GM18520 (cell line): ENCODE data around the gene IQSEC1.

Experiments used
- ATAC-seq: cut with Tn5 transposase; IDR thresholded peaks from one replicate; pipeline ENCODE4 v1.9.1; 2021; ENCODE audit not compliant: unreplicated experiment

The IQSEC1 gene

DNA sequence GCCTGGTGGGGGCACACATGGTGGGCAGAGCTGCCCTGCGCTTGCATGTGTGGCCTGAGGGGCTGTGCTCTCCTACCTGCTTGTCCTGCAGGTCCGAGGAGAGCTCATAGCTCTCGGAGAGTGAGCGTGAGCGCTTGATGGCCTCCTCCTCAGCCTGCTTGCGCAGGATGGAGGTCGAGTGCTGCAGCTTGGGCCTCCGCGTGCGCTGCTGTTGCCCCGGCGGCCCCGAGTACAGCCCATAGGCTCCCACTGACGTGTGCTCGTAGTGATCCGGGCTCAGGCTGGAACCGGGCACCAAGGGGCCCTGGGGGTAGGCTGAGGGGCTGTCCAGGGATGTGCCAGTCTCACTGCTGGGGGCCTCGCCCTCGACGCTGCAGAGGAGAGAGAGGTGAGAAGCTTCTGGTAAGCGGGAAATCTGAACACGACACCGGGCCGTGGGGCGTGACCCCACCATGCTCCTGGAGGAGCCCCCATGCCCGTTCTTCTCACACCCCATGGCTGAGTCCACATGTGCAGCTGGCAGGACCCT is 131.7 kb downstream of the IQSEC1 start:
- no peak for ATAC-seq

DNA sequence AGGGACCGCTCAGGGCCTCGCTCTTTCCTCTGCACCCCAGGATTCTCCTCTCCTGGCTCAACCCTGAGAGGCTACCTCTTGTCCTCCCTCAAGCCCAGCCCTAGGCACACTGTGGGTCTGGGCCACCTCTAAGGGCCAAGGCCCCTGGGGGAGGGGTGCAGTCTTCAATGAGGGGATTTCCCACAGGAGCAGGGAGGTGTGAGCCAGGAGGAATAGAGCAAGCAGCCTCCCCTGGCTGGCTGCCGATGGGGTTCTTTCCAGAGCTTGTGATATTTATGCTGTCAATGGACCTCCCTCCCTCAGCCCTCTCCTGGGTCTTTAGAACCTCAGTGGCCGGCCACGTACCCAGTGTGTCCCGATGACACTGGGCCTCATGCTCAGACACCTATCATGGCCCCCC is 132.4 kb downstream of the IQSEC1 start:
- ATAC-seq = no peak

DNA sequence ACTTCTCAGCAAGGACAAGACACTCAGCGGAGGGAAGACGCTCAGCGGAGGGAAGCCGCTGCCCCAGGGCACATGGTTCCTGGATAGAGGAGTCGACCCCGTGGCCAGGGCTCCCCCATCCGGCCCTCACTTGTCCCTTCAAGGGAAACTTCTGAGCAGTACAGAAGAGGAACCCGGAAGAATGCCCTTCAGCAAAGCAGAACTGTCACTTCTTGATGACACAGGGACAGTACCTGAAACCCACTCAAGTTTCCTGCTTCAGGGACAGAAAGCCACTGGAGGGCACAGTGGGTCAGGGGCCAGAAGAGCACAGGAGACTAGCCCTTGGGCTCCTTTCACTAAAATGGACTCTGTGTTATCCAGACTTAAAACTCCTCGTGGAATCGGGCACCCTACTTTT is 134.1 kb downstream of the IQSEC1 start:
- ATAC-seq = no peak

- no peak for ATAC-seq
Observed at GRCh38 chr3:12938258-12938711, 134.9 kb downstream of the IQSEC1 start.

DNA sequence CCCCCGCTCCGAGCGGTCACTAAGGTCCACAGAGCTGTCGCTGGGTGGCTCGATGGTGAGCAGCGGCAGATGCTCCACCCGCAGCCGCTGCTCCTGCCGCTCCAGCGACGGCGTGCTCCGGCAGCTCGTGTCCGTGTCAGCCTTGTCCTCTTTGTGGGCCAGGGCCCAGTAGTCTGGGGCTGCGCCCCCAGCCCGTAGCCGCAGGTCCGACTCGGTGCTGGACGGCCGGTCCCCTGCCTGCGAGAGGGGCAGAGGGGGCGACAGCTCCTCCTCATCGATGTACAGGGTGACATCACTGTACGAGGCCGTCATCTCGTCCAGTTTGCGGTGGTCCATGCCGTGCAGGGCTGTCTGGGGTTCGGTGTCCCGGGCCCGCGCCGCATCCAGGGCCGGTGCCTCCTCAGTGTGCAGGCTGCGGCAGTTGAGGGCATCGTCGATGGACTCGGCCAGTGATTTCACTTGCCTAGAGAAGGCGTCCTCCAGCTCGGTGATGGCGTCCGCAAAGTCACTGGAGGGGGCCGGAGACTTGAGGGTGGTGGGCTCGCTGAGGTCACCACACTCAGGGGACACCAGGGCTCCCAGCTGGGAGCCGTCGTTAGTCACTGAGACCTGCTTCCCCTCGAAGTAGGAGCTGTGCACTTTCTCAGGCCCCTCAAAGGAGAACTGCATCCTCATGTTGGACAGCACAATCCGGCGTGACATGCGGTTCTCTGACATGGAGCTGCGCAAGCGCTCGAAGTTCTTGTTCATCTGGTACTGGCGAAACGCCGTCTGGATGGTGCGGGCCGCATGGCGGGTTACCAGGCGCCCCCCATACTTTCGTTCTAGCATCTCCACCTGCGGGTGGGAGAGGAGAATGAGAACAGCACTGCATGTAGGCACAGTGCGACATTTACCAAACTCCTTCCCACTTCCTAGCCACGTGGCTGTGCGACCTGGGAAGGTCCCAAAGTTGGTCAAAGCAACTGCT is 137.1 kb downstream of the IQSEC1 start:
- ATAC-seq = no peak

DNA sequence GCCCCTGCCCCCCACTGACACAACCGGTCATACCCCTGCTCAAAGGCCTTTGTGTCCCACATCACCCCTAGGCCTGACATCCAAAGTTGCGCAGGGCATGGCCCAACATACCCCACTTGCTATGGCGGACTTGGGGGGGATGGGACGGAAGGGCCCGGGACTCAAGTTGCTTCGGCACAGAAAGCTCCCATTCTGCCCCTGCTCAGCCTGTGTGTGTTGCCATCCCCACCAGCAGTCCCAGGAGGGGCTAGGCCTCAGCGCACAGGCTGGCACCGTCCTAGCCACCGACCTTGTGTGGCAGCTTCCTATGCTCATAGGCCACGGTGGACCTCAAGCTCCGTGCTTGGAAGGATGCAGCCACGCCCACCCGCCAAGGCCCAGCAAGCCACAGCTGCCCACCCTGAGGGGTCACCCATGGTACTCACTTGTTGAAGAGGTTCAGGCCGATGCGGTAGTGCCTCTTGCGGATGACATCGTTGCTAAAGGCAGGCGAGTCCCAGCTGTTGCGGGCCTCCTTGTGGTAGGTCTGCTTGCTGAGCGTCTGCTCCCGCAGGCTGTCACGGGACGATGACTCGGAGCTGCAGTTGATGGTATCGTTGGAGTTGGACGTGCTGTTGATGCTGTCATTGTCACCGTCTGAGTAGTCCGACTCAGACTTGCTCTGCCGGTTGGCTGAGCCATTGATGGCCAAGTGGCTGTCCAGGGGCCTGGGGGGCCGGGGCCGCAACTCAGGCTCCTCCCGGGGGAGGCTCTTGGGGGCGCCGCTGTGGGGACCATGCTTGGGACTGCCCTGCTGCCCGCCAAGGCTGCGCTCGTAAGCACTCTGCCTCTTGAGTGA is 138.0 kb downstream of the IQSEC1 start:
- no peak for ATAC-seq

- ATAC-seq = no peak
Observed at GRCh38 chr3:12934431-12934830, 138.8 kb downstream of the IQSEC1 start.

DNA sequence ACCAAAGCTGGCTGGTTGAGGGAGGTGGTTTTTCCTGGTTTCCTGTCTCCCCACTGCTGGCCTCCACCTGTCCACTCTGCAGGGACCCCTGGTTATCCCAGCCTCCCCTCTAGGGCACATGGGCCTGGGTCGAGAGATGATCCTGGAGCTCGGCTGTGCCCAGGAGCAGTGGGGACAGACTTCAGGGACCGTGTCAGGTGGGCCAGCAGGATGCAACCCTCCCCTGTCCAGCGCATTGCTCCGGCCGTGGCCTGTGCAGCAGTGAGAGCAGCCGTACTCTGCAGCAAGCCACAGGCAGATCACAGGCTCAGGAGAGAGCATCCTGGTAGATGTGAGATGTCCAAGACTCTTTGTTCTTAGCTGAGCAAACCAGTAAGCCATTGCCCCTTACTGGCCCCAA is 139.3 kb downstream of the IQSEC1 start:
- ATAC-seq = no peak

DNA sequence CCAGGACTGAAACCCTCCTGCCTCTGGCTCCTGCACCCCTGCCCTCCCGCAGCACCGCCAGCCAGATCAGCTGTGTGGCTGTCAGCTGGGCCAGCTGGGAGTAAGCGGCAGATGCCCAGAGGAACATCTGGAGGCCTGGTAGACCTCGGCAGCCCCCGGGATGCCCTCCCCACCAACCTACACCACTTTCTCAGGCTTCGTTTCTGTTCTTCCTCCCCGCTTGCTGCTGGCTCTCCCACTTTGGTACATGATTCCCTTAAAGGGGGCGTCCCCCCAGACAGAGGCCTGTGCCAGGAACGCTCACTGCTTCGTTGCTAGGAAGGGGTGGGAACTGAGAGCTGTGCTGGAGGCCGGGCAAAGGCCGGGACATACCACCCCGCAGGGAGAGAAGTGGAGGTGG is 140.5 kb downstream of the IQSEC1 start:
- ATAC-seq = no peak

DNA sequence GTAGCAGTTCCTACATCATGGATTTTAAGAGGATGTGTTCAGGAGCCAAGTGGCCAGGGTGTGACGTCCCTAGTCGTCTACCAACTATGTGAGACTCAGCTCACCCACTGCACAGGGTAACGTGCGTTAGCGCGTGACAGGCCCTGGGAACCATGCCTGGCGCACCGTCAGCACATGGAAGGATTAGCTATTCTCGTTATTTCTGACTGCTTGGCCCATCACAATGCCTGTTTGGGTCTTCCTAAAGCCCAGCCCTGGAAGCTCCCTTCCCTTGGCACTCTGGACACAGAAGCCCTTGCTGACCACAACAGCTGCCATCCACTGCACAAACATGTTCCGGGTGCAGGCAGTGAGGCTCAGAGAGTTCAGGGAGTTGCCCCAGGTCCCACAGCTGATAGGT is 140.9 kb downstream of the IQSEC1 start:
- ATAC-seq = no peak

DNA sequence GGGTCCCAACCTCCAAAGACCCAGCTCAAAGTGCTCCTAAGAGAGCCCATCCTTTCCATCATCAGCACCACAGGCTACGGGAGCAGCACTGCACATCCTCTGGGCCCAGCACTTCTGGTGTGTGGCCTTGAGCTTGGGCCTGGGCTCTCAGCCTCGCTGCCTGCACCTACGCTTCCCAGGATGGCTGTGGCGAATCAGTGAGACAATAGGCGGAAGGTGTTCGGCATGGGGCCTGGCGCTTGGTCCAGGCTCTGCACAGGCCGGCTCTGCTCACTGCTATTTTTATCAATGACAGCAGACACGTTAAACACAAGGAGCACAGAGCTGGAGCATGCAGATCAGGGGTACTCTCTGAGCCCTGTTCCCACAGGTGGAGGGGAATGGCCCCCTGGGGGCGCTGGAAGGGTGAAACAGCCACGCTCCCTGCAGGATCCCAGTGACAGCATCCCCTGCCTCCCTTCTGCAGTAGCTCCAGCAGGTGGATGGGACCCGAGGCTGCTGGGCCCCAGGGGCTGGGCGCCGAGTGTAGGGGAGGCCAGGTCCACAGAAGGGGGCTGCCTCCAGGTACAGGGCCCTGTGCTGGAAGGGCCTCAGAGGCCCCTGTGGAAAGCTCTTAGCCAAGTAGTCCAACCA is 141.8 kb downstream of the IQSEC1 start:
- no peak for ATAC-seq

- no peak for ATAC-seq
Observed at GRCh38 chr3:12929801-12930200, 143.4 kb downstream of the IQSEC1 start.

GRCh38 chr3:12926660-12927059 is 146.6 kb downstream of the IQSEC1 start:
- no peak for ATAC-seq

GRCh38 chr3:12925648-12926047 is 147.6 kb downstream of the IQSEC1 start:
- ATAC-seq = no peak

DNA sequence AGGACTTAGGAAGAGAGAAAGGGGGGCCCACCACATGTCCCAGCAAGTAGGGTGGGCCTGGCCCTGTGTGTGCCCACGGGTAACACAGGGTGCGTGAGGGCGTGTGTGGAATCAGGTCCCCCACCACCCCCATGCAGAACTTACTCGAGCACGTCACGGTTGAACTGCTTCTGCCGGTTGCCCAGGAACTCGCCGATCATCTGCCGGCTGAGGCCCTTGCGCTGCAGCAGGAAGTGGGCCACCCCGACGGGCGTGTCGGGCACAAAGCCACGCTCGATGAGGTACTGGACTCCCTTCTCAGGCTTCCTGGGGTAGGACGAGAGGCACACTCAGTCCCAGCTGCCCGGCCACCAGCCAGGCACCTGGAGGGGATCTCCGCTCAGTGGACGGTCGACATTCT is 148.8 kb downstream of the IQSEC1 start:
- ATAC-seq = no peak

DNA sequence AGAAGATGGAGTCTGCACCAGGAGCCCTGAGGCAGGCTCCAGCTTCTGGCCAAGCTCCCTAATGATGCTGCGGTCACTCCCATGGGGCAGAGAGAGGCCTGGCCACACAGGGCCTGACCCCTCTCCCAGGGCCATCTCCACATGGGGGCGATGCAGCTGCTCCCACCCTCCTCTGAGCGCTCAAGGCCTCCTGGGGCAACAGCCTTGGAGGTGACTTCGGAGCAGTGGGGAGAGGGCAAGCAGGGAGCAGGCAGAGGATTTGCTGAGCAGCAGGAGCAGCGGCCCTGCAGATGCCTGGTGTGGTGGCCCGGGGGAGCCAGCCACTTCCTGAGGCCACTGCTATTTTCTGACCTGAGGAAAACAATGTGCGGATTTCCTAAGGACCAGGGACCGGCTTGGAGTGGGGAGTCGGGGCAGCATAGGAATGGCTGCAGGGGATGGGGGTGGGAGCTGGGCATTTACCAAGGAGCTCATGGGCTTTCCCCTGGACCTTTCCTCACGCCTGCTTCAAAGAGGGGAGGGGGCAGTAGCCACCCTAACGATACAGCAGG is 150.3 kb downstream of the IQSEC1 start:
- no peak for ATAC-seq

- ATAC-seq = no peak
Observed at GRCh38 chr3:12922306-12922705, 150.9 kb downstream of the IQSEC1 start.

GRCh38 chr3:12921736-12922135 is 151.5 kb downstream of the IQSEC1 start:
- no peak for ATAC-seq

GRCh38 chr3:12920967-12921366 is 152.3 kb downstream of the IQSEC1 start:
- no peak for ATAC-seq

DNA sequence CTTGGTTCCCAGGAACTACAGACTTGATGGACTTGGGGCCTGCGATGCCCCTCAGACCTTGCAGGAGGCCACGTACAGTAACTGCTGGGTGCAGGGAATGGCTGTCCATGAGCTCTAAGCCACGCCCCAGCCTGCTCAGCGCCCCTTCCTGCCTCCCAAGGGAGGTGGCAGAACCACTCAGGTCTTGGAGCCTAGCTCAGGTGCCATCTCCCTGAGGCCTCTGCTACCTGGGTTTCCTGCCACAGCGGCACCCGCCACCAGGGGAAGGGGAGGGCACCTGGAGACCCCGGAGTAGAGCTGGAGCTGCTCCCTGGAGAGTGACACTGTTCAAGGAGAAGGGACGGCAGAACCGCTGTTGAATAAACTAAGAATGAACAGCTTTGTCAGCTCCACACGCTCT is 154.0 kb downstream of the IQSEC1 start:
- ATAC-seq = no peak

DNA sequence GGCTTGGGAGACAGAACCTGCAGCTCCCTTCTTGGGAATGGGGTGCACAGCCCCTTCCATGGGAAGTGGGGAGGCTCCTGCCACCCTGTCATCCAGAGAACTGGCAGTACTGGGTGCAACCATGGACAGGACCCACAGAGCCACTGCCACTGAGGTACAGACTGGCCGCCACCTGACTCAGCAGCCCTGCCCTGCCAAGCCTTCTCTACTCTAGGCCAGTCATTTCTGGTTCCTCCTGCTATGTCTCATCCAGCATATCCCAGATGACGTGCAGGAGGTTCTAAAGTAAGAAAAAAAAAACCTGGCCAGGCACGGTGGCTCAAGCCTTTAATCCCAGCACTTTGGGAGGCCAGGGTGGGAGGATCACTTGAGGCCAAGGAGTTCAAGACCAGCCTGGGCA is 155.0 kb downstream of the IQSEC1 start:
- ATAC-seq = no peak
